GM23338 (cell line): ENCODE data around the gene DPP9. TPM values are rescaled to one million over a fixed set of nuclear protein-coding genes. Genes with fewer than 3 reads are reported as not detected.

Experiments
- ATAC-seq: fragments of 200-7000 bp; cut with Tn5 transposase; 3 replicates; pipeline ENCODE4 v1.9.1; 2020
- DNase-seq: peaks from one replicate; pipeline ENCODE4 v3.0.0-alpha.2; 2015; ENCODE audit warnings: low spot score
- H2AFZ ChIP-seq: fragments of 200-600 bp; sonication (generic); 2 replicates; pipeline ENCODE4 v1.8.0; 2016; ENCODE audit warnings: antibody characterized with exemption, mild to moderate bottlenecking, moderate library complexity
- H3F3A ChIP-seq: fragments of 200-600 bp; sonication (generic); replicated peaks from 2 replicates; pipeline ENCODE4 v1.8.0; 2017; ENCODE audit warnings: antibody characterized with exemption, mixed run types, low read depth
- H3K27ac ChIP-seq: fragments of 200-600 bp; sonication (generic); 2 replicates; pipeline ENCODE4 v1.6.1; 2016; ENCODE audit warnings: low read depth
- H3K27me3 ChIP-seq: fragments of 200-600 bp; sonication (generic); 2 replicates; pipeline ENCODE4 v1.8.0; 2016; ENCODE audit warnings: mild to moderate bottlenecking, mixed run types, moderate library complexity; ENCODE audit not compliant: insufficient read depth
- H3K36me3 ChIP-seq: fragments of 200-600 bp; sonication (generic); 2 replicates; pipeline ENCODE4 v1.8.0; 2016; ENCODE audit warnings: mild to moderate bottlenecking; ENCODE audit not compliant: insufficient read depth
- H3K4me1 ChIP-seq: fragments of 200-600 bp; sonication (generic); 2 replicates; pipeline ENCODE4 v1.8.0; 2016; ENCODE audit warnings: mild to moderate bottlenecking, moderate library complexity; ENCODE audit not compliant: insufficient read depth
- H3K4me2 ChIP-seq: fragments of 200-600 bp; sonication (generic); 2 replicates; pipeline ENCODE4 v1.7.1; 2017; ENCODE audit warnings: mixed run types
- H3K4me3 ChIP-seq: fragments of 200-600 bp; sonication (generic); 2 replicates; pipeline ENCODE4 v1.6.1; 2016; ENCODE audit warnings: mixed run types
- H3K79me2 ChIP-seq: fragments of 200-600 bp; sonication (generic); replicated peaks from 2 replicates; pipeline ENCODE4 v1.8.0; 2017; ENCODE audit warnings: mild to moderate bottlenecking; ENCODE audit not compliant: insufficient read depth
- H3K9me2 ChIP-seq: fragments of 200-600 bp; sonication (generic); 2 replicates; pipeline ENCODE4 v1.8.0; 2017; ENCODE audit not compliant: insufficient read depth
- H4K20me1 ChIP-seq: fragments of 200-600 bp; sonication (generic); replicated peaks from 2 replicates; pipeline ENCODE4 v1.8.0; 2017; ENCODE audit warnings: mild to moderate bottlenecking; ENCODE audit not compliant: insufficient read depth
- H3K27ac Mint-ChIP-seq: 2 replicates; pipeline ENCODE4 v1.8.0; 2020; ENCODE audit warnings: inconsistent platforms, mild to moderate bottlenecking, moderate library complexity, mixed read lengths
- H3K27me3 Mint-ChIP-seq: 3 replicates; pipeline ENCODE4 v1.8.0; 2022; ENCODE audit warnings: low read depth, mild to moderate bottlenecking, moderate library complexity, mixed read lengths, inconsistent platforms; ENCODE audit not compliant: insufficient read depth, poor library complexity
- H3K36me3 Mint-ChIP-seq: 3 replicates; pipeline ENCODE4 v1.8.0; 2021; ENCODE audit warnings: low read depth, mild to moderate bottlenecking, inconsistent platforms, moderate library complexity, mixed read lengths
- H3K4me1 Mint-ChIP-seq: 3 replicates; pipeline ENCODE4 v1.8.0; 2020; ENCODE audit warnings: mild to moderate bottlenecking, inconsistent platforms, mixed read lengths
- H3K4me3 Mint-ChIP-seq: 3 replicates; pipeline ENCODE4 v1.8.0; 2021; ENCODE audit warnings: moderate library complexity, mild to moderate bottlenecking, inconsistent platforms, mixed read lengths
- H3K9me3 Mint-ChIP-seq: 3 replicates; pipeline ENCODE4 v1.8.0; 2020; ENCODE audit warnings: moderate library complexity, mild to moderate bottlenecking, inconsistent platforms, mixed read lengths
- ETS1 ChIP-seq: IDR thresholded peaks from 2 replicates; pipeline ENCODE4 v1.6.1; 2016; ENCODE audit warnings: antibody characterized with exemption
- NANOG ChIP-seq: IDR thresholded peaks from 2 replicates; pipeline ENCODE4 v1.6.1; 2016; ENCODE audit warnings: antibody characterized with exemption, borderline replicate concordance
- REST ChIP-seq: IDR thresholded peaks from one replicate; pipeline ENCODE4 v1.6.1; 2018; ENCODE audit warnings: antibody characterized with exemption; ENCODE audit not compliant: unreplicated experiment
- ZNF114 ChIP-seq: fragments of 250-450 bp; sonication (Bioruptor Pico); IDR thresholded peaks from 2 replicates; pipeline ENCODE4 v1.5.0; 2020; ENCODE audit warnings: mild to moderate bottlenecking, moderate library complexity
- ZNF331 ChIP-seq: fragments of 250-450 bp; sonication (Bioruptor Pico); IDR thresholded peaks from 2 replicates; pipeline ENCODE4 v1.5.0; 2020; ENCODE audit warnings: low read depth, mild to moderate bottlenecking, moderate library complexity
- ZNF462 ChIP-seq: fragments of 250-450 bp; sonication (Bioruptor Pico); IDR thresholded peaks from 2 replicates; pipeline ENCODE4 v1.5.0; 2020; ENCODE audit warnings: mild to moderate bottlenecking, moderate library complexity
- polyA plus RNA-seq: library from polyadenylated mRNA; unstranded; fragments of >200 nt; fragmentation: Nextera tagmentation; extraction: Ambion mirVana; gene quantifications from 2 replicates; pipeline ENCODE4 v1.2.1, GENCODE V29; 2016
- total RNA-seq: library from RNA; depleted of rRNA; stranded (reverse); fragments of >200 nt; shearing (Covaris generic); gene quantifications from 2 replicates; pipeline ENCODE4 v1.2.3, GENCODE V29; 2014

DPP9 gene
- total and polyA plus RNA-seq, 2 experiments from 2014 or later: 19.5 to 49.2 TPM

GRCh38 chr19:4645718-4646117 is 77.9 kb downstream of the DPP9 start (continued):
- TF ChIP-seq ETS1 (no peak), REST (no peak), NANOG (no peak), ZNF114 (CRISPR knock-in tag) (no peak)

GRCh38 chr19:4642625-4643024 is 81.0 kb downstream of the DPP9 start:
- no peaks in the 10 kb centered on the region for H3K27me3 ChIP-seq
- Mint-ChIP-seq H3K27me3 (peaks cover 9% of the 10 kb centered on the region), H3K36me3 (no peaks in the 10 kb centered on the region), H3K4me3 (no peak overlapping the region), H3K9me3 (no peaks in the 10 kb centered on the region), H3K4me1 (peaks cover 6% of the 10 kb centered on the region), H3K27ac (no peak overlapping the region)
- H4K20me1 ChIP-seq: no peaks in the 10 kb centered on the region
- H3F3A ChIP-seq: peaks cover 11% of the 10 kb centered on the region
- TF ChIP-seq ZNF462 (CRISPR knock-in tag) (no peak), ZNF331 (CRISPR knock-in tag) (no peak), ZNF114 (CRISPR knock-in tag) (no peak)
- ATAC-seq (no peak), DNase-seq (no peak)
- H3K9me2 ChIP-seq: no peaks in the 10 kb centered on the region
- no peaks in the 10 kb centered on the region for H3K79me2 ChIP-seq
- peaks cover 5% of the 10 kb centered on the region; the same call in 1 of the 2 replicates for H3K4me1 ChIP-seq
- no peak overlapping the region for H3K4me2 ChIP-seq
- no peaks in the 10 kb centered on the region for H3K36me3 ChIP-seq
- no peak overlapping the region for H3K4me3 ChIP-seq
- no peak overlapping the region for H3K27ac ChIP-seq
- no peak overlapping the region for H2AFZ ChIP-seq
